ENCODE results near the gene DEF6.
A peak's percentile ranks its signal among the peaks of the same experiment; 100 is the strongest.

DEF6 gene, protein sequence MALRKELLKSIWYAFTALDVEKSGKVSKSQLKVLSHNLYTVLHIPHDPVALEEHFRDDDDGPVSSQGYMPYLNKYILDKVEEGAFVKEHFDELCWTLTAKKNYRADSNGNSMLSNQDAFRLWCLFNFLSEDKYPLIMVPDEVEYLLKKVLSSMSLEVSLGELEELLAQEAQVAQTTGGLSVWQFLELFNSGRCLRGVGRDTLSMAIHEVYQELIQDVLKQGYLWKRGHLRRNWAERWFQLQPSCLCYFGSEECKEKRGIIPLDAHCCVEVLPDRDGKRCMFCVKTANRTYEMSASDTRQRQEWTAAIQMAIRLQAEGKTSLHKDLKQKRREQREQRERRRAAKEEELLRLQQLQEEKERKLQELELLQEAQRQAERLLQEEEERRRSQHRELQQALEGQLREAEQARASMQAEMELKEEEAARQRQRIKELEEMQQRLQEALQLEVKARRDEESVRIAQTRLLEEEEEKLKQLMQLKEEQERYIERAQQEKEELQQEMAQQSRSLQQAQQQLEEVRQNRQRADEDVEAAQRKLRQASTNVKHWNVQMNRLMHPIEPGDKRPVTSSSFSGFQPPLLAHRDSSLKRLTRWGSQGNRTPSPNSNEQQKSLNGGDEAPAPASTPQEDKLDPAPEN
- 343 to 369 reads per million in 2 donors for total RNA-seq

DNA sequence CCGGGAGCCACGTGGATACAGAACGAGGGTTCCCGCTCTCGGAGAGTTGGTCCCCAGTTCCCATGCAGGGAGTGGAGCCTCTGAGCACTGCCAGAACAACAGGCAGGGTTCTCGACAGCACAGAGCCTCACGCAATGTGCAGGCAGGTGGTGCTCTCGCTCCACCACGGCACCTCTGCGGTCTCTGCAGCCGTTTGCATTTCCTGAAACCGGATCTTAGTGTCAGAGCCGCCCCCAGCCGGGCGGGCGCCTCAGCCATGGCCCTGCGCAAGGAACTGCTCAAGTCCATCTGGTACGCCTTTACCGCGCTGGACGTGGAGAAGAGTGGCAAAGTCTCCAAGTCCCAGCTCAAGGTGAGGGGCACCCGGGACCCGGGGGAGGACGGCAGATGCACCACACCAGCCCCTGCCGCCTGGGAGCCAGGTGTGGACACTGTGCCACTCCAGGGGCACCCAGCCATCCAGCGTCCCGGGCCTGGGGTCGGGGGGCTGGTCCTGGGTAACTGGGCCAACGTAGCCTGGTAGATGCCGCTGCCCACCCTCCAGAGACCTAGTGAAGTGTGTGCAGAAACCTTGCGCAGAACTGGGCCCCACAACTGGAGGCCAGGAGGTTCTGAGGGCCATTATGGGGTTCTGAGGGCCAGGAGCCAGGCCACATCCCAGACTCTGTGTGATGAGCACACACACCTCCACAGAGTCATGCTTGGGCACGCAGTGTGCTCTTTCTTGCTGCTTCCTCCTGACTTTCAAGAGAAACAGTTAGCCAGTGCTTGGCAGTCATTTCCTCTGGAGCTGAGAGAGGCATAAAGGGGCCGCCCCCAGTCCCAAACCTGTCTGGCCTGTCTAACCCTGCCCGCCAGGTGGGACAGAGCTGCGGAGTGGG, at the start of gene DEF6:
Gene DEF6 (plus strand): TSS at position 218 of the 881 bp plus-strand sequence. CDS start 39 bp downstream, at position 257.
- DNase-seq = peak; percentile 68

GRCh38 chr6:35248300-35248699, 49.3 kb upstream of the DEF6 start:
- DNase-seq = no peak

DNA sequence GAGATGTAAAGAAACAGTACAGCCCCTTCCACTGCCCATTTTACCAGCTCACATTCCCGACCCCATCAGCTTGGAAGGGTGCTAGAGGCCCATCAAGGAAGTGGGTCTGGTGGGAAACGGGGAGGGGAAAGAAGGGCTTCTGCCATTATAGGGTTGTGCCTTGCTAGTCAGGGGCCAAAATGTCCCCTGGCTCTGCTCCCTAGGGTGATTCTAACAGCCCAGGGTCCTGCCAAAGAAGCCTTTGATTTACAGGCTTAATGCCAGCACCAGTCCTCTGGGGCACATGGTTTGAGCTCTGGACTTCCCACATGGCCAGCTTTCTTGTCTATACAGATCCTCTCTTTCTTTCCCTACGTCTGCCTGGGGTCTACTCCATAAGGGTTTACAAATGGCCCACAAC, 48.7 kb upstream of the DEF6 start:
- DNase-seq = no peak

DNA sequence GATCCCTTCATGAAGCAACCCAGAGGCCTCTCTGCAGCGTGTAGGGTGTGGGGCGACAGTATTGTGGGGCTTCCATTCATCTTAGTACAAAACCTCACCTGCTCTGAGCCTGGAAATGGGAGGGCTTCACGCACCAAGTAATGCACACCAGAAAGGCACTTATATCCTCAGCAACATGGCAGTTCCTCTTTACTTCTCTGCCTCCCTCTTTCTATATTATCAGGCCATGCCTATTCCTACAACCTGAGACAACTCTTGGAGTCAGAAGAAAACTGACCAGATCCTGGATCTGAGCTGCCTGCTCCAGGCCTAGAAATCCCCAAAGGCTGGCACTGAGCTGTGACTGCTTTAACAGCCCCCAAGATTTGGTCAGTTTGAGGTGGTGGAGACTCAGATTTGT, 45.7 kb upstream of the DEF6 start:
- no peak for DNase-seq

GRCh38 chr6:35253249-35253648, 44.4 kb upstream of the DEF6 start:
- DNase-seq = no peak

GRCh38 chr6:35258336-35258735, 39.3 kb upstream of the DEF6 start:
- no peak for DNase-seq

DNA sequence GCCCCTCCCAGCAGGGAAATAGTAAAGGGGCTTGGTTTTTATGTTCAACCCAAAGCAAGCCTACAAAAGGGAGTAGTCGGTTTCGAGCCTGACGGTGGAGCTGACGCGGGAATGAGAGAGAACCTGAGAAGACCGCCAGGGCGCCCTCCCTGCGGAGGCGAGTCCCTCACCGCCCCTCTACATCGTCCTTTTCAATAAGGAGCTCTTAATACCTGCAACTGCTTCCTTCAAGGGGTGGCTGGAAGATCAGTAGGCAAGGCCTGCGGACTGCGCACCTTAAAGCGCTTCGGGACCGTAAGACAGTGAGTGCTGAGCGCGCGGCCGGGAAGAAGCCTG, 38.8 kb upstream of the DEF6 start:
- DNase-seq = no peak

DNA sequence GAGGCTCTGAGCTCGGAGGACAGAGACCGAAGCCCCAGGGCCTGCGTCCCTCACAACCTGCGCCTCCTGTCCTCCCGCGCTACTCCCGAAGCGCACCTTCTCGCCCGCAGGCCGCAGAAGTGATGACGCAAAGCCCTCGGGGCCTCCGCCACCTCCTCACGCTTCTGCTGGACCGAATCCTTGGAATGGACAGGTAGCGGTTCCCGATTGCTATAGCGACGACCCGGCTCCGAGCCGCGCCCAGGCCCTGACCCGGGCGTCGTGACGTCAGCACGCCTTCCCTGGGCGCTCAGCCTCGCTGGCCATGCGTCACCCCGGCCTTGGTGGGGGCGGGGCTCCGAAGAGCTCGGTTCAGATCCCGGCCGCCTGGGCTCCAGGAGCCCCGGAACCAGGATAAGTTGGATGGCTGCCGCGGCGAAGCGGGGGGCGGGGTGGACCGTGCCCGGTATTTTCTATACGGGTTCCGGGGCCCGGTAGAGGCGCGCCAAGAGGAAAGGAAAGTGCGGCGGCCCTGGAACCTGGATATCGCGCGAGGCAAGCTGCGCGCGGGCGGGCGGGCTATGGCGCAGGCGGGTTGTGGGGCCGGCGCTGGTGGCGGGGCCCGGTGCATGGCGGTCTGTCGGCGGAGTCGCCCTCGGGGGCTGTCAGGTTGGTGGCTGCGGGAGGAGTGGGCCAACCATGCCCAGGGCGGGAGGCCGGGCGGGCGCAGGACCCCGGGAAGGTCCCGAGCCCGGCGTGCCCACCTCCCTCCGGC, 38.2 kb upstream of the DEF6 start, which contains the start of gene ZNF76:
Gene ZNF76 (plus strand): TSS at position 542 of the 754 bp plus-strand sequence. CDS start 21,417 bp downstream, outside the sequence.
- peak; percentile 89 for DNase-seq

- peak; percentile 66 for DNase-seq
Observed at GRCh38 chr6:35259948-35260590, 37.5 kb upstream of the DEF6 start.

DNA sequence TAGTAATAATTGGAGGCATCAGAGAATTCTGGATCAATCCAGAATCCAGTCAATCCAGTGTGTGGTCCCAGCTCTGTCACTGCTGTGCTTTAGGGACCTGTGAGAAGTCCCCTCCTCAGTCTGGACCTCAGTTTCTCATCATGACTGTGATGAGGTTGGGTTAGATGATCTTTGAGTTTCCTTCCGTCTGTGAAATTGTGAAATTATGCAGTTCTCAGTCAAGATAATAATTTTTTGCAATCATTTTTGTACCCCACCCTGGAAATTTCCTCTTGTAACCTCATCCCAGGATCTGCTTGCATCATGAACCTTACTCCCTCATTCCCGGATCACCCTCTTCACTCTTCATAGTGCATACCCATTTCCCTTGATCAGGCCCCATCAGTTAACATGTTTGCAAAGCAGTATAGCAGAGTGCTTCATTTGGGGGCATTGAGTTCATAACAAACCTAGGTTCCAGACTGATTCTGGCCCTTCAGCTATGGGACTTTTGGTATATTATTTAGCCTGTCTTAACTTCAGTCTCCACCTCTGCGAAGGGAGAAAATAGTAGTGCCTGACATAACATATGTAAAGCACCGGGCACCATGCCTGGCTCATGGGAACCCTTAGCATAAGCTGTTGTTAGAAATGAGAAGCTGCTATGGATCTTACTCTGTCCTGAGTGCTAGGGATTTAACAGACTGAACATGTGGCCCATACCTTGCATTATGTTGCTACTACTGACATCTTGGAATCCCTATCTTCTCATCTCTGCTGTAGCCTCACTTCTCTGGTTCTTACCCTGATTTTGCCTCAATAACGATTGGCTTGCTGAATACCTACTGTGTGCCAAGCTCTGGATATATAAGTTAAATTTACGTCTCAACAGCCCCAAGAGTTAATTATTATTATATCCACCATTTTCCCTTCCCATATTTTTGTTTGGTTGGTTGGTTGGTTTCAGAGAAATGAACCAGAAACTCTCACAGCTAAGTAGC, 36.7 kb upstream of the DEF6 start:
- DNase-seq = no peak

- DNase-seq = no peak
Observed at GRCh38 chr6:35262596-35262995, 35.0 kb upstream of the DEF6 start.

DNA sequence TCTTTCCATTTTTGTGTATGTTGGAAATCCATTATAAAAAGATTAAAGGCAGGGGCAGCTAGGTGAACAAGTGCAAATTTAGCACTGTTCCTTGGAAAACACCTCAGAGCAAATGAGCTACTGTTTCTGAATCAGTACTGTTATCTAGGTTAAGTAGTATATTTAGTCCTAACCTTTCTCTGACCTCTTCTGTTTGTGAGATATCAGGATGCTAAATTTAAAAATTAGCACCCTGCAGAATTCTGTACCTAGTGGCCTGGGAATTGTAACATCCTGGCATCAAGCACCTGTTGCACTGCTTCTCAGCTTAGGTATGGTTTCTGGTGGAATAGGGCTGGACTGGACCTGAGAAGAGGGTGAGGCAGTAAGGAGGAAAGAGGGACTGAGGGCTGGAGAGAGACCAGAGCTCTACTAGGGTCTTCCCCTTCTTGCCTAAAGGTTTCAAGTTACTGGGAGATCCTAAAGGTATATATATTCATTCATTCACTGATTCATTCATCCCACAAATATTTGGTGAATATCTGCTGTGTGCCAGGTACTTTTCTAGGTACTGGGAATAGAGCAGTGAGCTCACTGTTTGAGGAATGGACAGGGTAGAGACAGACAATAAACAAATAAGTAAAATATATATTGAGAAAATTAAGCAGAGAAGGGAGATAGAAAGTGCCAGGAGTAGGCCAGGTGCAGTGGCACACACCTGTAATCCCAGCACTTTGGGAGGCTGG, 32.9 kb upstream of the DEF6 start:
- DNase-seq = no peak

DNA sequence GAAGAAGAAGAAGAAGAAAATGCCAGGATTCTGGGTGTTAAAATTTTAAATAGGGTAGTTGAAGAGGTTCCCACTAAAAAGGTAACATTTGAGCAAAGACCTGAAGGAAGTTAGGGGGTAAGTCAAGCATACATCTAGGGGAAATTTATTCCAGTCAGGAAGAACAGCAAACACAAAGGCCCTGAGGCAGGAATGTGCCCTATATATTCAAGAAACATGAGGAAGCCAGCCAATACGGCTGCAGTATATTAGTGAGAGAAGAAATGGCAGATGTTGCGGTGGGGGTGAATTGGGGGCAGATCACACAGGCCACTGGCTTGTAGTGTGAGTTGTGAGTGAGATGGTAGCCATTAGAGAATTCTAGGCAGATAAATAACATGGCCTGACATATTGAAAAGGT, 32.1 kb upstream of the DEF6 start:
- no peak for DNase-seq

DNA sequence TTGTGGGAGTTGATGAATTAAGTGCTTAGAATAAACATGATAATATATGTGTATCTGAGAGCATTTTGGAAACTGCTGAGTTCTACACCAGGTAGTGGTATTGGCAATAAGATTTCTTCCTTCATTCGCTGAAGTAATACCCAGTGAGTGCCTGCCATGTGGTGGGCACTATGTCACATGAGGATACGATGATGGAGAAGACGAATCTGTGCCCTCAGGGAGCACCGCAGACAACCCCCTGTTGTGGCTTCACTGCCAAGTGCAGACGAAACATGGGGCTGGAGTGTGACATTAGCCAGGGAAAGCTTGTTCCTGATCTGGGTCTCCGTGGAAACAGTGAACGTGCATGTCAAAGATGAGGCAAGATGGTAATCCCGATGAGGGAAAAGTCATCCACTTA, 30.2 kb upstream of the DEF6 start:
- DNase-seq = no peak

GRCh38 chr6:35267897-35268296, 29.7 kb upstream of the DEF6 start:
- DNase-seq = no peak

DNA sequence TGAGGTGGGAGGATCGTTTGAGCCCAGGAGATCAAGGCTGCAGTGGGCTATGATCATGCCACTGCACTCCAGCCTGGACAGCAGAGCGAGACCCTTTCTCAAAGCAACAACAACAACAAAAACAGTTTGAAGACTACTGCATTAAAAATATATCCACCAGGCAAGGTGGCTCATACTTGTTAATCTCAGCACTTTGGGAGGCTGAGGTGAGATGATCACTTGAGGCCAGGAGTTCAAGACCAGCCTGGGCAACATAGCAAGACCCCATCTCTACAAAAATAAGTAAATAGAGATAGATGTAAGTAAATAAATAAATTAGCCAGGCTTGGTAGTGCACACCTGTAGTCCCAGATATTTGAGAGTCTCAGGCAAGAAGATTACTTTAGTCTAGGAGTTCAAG, 25.6 kb upstream of the DEF6 start:
- no peak for DNase-seq

DNA sequence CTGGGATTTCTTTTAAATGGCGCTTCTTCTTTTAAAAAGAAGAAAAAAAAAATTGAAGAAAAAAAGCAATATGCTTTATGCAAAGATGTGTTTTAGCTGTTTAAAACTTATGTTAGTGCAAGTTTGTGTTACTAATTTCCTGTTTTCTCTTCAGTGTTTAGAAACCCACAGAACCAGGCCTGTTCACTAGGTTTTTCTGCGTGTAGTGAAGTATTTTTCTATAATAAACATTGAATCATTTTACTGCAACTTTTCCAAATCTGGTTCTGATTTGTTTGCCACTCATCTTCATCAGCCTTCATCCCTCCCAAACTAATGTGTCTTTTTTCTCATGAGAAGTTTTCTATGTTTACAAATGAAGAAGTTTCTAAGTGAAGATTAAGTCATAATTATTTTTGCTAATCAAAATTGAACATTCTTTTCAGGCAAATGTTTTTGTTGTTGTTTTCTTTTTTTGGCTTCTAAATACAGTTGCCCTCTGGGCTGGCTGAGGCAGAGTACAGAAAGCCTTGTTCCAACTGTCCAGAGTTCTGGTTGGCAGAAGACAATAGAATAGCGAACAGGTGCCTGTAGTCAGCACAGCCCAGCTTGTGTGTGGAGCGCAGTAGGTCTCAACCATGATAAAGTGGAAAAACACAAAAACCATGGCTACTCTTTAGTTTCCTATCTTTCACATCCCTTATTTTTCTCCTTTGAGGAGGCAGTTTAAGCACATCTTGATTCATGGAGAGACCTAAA, 23.6 kb upstream of the DEF6 start:
- DNase-seq = no peak

DNA sequence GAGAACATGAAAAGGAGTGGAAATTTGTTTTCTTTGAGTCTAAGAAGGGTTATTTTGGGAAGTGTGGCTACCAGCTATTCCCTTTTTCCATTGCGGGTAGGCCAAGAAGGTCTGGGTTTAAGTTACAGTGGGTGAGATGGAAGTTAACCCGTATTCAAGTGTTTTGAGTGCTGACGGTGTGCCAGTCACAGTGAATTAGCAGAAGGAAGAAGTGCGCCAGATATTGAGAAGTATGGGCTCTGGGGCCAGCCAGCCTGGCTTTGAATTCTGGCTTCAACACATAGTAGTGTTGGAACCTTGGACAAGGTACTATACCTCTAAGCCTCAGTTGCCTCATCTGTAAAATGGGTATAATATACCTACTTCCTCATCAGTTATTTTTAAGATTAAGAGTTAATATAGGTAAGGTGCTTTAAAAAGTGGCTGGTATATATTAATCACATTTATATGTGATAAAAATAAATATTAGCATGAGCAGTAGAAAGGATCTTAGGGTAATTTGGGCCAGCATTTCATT, 21.8 kb upstream of the DEF6 start:
- no peak for DNase-seq

DNA sequence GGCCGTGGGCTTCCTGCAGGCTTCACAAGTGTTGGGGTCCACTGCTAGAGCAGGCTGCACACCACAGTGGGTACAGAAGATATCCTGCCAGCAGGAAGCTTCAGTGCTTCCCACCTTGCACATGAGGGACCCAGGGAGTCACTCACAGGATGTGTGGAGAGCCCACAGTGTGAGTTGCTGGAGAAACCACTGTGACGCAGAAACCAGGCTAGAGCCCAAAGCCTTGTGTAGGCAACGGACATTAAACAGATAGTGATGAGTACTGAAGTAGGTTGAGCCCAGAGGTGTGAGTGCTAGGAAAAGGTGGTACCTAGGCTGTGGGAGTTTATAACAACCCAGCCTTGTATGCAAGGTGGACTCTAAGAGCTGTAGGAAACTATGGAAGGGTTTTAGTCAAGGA, 18.9 kb upstream of the DEF6 start:
- DNase-seq = no peak
